ENCODE measurements around the gene TERB2. TPM values are rescaled to one million over a fixed set of nuclear protein-coding genes. Genes with fewer than 3 reads are reported as not detected.
"Not testable (repeated sequence)": the region's sequence is repeated elsewhere in the genome, so short reads cannot be mapped to it uniquely, and the experiment has no call there.

Gene TERB2
- total RNA-seq, 2 experiments from 2014 or later, result not detected

- Histone ChIP-seq H3K27me3 (ENCODE audit: control insufficient read depth in 1 of 2, insufficient read depth in 2 of 2, low read length in 2 of 2) (no peaks in the 10 kb centered on the region), H3K4me1 (ENCODE audit: insufficient read depth, low read length) (no peaks in the 10 kb centered on the region), H3K27ac (ENCODE audit: low read depth in 1 of 2, low read length in 2 of 2) (no peak overlapping the region), H3K9me3 (ENCODE audit: control insufficient read depth in 1 of 2, insufficient read depth in 1 of 2, low read length in 2 of 2) (no peaks in the 10 kb centered on the region), H3K36me3 (ENCODE audit: insufficient read depth, low read length) (no peaks in the 10 kb centered on the region), H3K4me3 (ENCODE audit: low read length) (no peak overlapping the region)
- ChIA-PET POLR2A (no interaction called here), CTCF (no interaction called here)
- Mint-ChIP-seq H3K9me3 (no peaks in the 10 kb centered on the region), H3K27ac (no peak overlapping the region), H3K36me3 (ENCODE audit: low read depth) (no peaks in the 10 kb centered on the region), H3K4me3 (no peak overlapping the region), H3K27me3 (peaks cover 7% of the 10 kb centered on the region), H3K4me1 (ENCODE audit: low read depth) (no peaks in the 10 kb centered on the region)
- TF ChIP-seq CTCF (IDR thresholded peaks at IDR 0.05), result no peak
- intact Hi-C loops (cut with DNase I, micrococcal nuclease), result no loop called here
- ATAC-seq (ENCODE audit: poor library complexity), result no peak
- DNase-seq, result no peak
Observed at GRCh38 chr15:44999105-44999504, 42.6 kb downstream of the TERB2 start.

GRCh38 chr15:45001180-45001579, 44.7 kb downstream of the TERB2 start:
- POLR2A ChIA-PET; CTCF ChIA-PET; H3K4me1 ChIP-seq (ENCODE audit: insufficient read depth, low read length); H3K9me3 ChIP-seq (ENCODE audit: control insufficient read depth in 1 of 2, insufficient read depth in 1 of 2, low read length in 2 of 2); H3K4me1 Mint-ChIP-seq (ENCODE audit: low read depth); H3K36me3 Mint-ChIP-seq (ENCODE audit: low read depth); H3K27me3 Mint-ChIP-seq; H3K36me3 ChIP-seq (ENCODE audit: insufficient read depth, low read length); H3K27ac Mint-ChIP-seq; ATAC-seq (ENCODE audit: poor library complexity); H3K27me3 ChIP-seq (ENCODE audit: control insufficient read depth in 1 of 2, insufficient read depth in 2 of 2, low read length in 2 of 2); intact Hi-C loops (cut with DNase I, micrococcal nuclease); H3K4me3 Mint-ChIP-seq; H3K9me3 Mint-ChIP-seq; H3K4me3 ChIP-seq (ENCODE audit: low read length); DNase-seq; H3K27ac ChIP-seq (ENCODE audit: low read depth in 1 of 2, low read length in 2 of 2): not testable (repeated sequence)

- H3K9me3 Mint-ChIP-seq; DNase-seq; H3K36me3 ChIP-seq (ENCODE audit: insufficient read depth, low read length); H3K4me1 ChIP-seq (ENCODE audit: insufficient read depth, low read length); H3K27me3 ChIP-seq (ENCODE audit: control insufficient read depth in 1 of 2, insufficient read depth in 2 of 2, low read length in 2 of 2); ATAC-seq (ENCODE audit: poor library complexity); POLR2A ChIA-PET; H3K27me3 Mint-ChIP-seq; intact Hi-C loops (cut with DNase I, micrococcal nuclease); H3K4me1 Mint-ChIP-seq (ENCODE audit: low read depth); H3K27ac Mint-ChIP-seq; CTCF ChIA-PET; H3K27ac ChIP-seq (ENCODE audit: low read depth in 1 of 2, low read length in 2 of 2); H3K9me3 ChIP-seq (ENCODE audit: control insufficient read depth in 1 of 2, insufficient read depth in 1 of 2, low read length in 2 of 2); H3K4me3 ChIP-seq (ENCODE audit: low read length); H3K36me3 Mint-ChIP-seq (ENCODE audit: low read depth); H3K4me3 Mint-ChIP-seq: not testable (repeated sequence)
Observed at GRCh38 chr15:45003731-45004410, 47.4 kb downstream of the TERB2 start.

GRCh38 chr15:45004590-45005175, 48.2 kb downstream of the TERB2 start:
- H3K9me3 Mint-ChIP-seq; H3K4me1 ChIP-seq (ENCODE audit: insufficient read depth, low read length); DNase-seq; H3K27me3 ChIP-seq (ENCODE audit: control insufficient read depth in 1 of 2, insufficient read depth in 2 of 2, low read length in 2 of 2); H3K36me3 ChIP-seq (ENCODE audit: insufficient read depth, low read length); H3K27ac Mint-ChIP-seq; intact Hi-C loops (cut with DNase I, micrococcal nuclease); H3K27ac ChIP-seq (ENCODE audit: low read depth in 1 of 2, low read length in 2 of 2); H3K4me3 Mint-ChIP-seq; CTCF ChIA-PET; H3K36me3 Mint-ChIP-seq (ENCODE audit: low read depth); POLR2A ChIA-PET; H3K9me3 ChIP-seq (ENCODE audit: control insufficient read depth in 1 of 2, insufficient read depth in 1 of 2, low read length in 2 of 2); H3K4me1 Mint-ChIP-seq (ENCODE audit: low read depth); ATAC-seq (ENCODE audit: poor library complexity); H3K4me3 ChIP-seq (ENCODE audit: low read length); H3K27me3 Mint-ChIP-seq: not testable (repeated sequence)

All from CD4-positive, alpha-beta T cell (primary cell).